DND-41 (cell line): ENCODE measurements around the gene CLCA4.

Experiments used
- ATAC-seq: fragments of 200-7000 bp; cut with Tn5 transposase; 3 replicates; pipeline ENCODE4 v1.9.1; 2021; ENCODE audit warnings: low read depth; ENCODE audit not compliant: insufficient read depth
- DNase-seq: peaks from one replicate; pipeline ENCODE4 v3.0.0-alpha.2; 2020
- H2AFZ ChIP-seq: 2 replicates; pipeline ENCODE4 v1.6.0; 2012; ENCODE audit warnings: low read depth, low read length
- H3K27ac ChIP-seq: 2 replicates; pipeline ENCODE4 v1.5.1; 2012; ENCODE audit warnings: low read length, inconsistent platforms
- H3K27me3 ChIP-seq: fragments of 200-600 bp; sonication (generic); 2 replicates; pipeline ENCODE4 v1.6.0; 2012; ENCODE audit warnings: low read length, mild to moderate bottlenecking, inconsistent platforms; ENCODE audit not compliant: insufficient read depth, poor library complexity
- H3K36me3 ChIP-seq: 2 replicates; pipeline ENCODE4 v1.5.1; 2012; ENCODE audit warnings: low read length, inconsistent platforms; ENCODE audit not compliant: insufficient read depth
- H3K4me1 ChIP-seq: 2 replicates; pipeline ENCODE4 v1.5.1; 2012; ENCODE audit warnings: mild to moderate bottlenecking, low read length; ENCODE audit not compliant: insufficient read depth
- H3K4me2 ChIP-seq: 2 replicates; pipeline ENCODE4 v1.6.0; 2012; ENCODE audit warnings: mild to moderate bottlenecking, moderate library complexity, low read length, inconsistent platforms; ENCODE audit not compliant: insufficient read depth
- H3K4me3 ChIP-seq, 2 experiments: fragments of 200-600 bp in 1 of 2; shearing (Covaris generic) in 1 of 2; 2 replicates each; pipeline ENCODE4 v1.5.1; 2012 to 2016; ENCODE audit warnings: inconsistent platforms in 2 of 2, low read length in 2 of 2, mild to moderate bottlenecking in 2 of 2, low read depth in 1 of 2, moderate library complexity in 1 of 2
- H3K79me2 ChIP-seq: 2 replicates; pipeline ENCODE4 v1.6.0; 2012; ENCODE audit warnings: low read length, inconsistent platforms; ENCODE audit not compliant: insufficient read depth
- H3K9ac ChIP-seq: 2 replicates; pipeline ENCODE4 v1.6.0; 2012; ENCODE audit warnings: low read depth, mild to moderate bottlenecking, inconsistent platforms, low read length, moderate library complexity
- H3K9me3 ChIP-seq: 2 replicates; pipeline ENCODE4 v1.5.1; 2012; ENCODE audit warnings: low read length, moderate library complexity, mild to moderate bottlenecking, inconsistent platforms; ENCODE audit not compliant: insufficient read depth, severe bottlenecking
- H4K20me1 ChIP-seq: 2 replicates; pipeline ENCODE4 v1.6.0; 2012; ENCODE audit warnings: low read length; ENCODE audit not compliant: insufficient read depth
- CTCF ChIP-seq: IDR thresholded peaks from 2 replicates; pipeline ENCODE4 v1.5.1; 2012; ENCODE audit warnings: borderline replicate concordance, low read length, moderate library complexity, mild to moderate bottlenecking; ENCODE audit not compliant: poor library complexity, severe bottlenecking; ENCODE audit errors: extremely low read depth
- EZH2 ChIP-seq: IDR thresholded peaks from 3 replicates; pipeline ENCODE4 v1.6.1; 2012; ENCODE audit warnings: borderline replicate concordance, low read depth, mild to moderate bottlenecking, moderate library complexity, low read length, inconsistent platforms; ENCODE audit not compliant: severe bottlenecking

The CLCA4 gene

GRCh38 chr1:86521522-86521891, 25.4 kb upstream of the CLCA4 start:
- Histone ChIP-seq H3K9me3 (no peaks in the 10 kb centered on the region), H3K36me3 (no peaks in the 10 kb centered on the region), H4K20me1 (no peaks in the 10 kb centered on the region), H3K4me3 (no peak overlapping the region), H3K4me2 (no peak overlapping the region), H3K27ac (no peak overlapping the region), H3K27me3 (no peaks in the 10 kb centered on the region), H3K9ac (no peak overlapping the region), H3K4me1 (no peaks in the 10 kb centered on the region), H2AFZ (no peak overlapping the region), H3K79me2 (no peaks in the 10 kb centered on the region)
- ATAC-seq (no peak), DNase-seq (no peak)
- TF ChIP-seq CTCF (no peak), EZH2 (no peak)

- no peak for DNase-seq
- no peak overlapping the region for H3K4me3 ChIP-seq
- TF ChIP-seq CTCF (no peak), EZH2 (no peak)
- H3K27me3 ChIP-seq, result no peaks in the 10 kb centered on the region
- no peaks in the 10 kb centered on the region for H3K79me2 ChIP-seq
- H3K36me3 ChIP-seq, result no peaks in the 10 kb centered on the region
- H2AFZ ChIP-seq, result no peak overlapping the region
- H4K20me1 ChIP-seq, result no peaks in the 10 kb centered on the region
- no peak overlapping the region for H3K9ac ChIP-seq
- no peaks in the 10 kb centered on the region for H3K9me3 ChIP-seq
- no peak overlapping the region for H3K27ac ChIP-seq
- H3K4me1 ChIP-seq, result no peaks in the 10 kb centered on the region
- no peak overlapping the region for H3K4me2 ChIP-seq
- no peak for ATAC-seq
Measured at GRCh38 chr1:86522240-86522639, 24.6 kb upstream of the CLCA4 start.

- H4K20me1 ChIP-seq, result no peaks in the 10 kb centered on the region
- no peaks in the 10 kb centered on the region for H3K36me3 ChIP-seq
- H3K4me3 ChIP-seq, result no peak overlapping the region
- H3K4me1 ChIP-seq, result no peaks in the 10 kb centered on the region
- ATAC-seq (no peak; the same call in 2 of the 3 replicates), DNase-seq (no peak)
- H3K79me2 ChIP-seq, result no peaks in the 10 kb centered on the region
- no peaks in the 10 kb centered on the region for H3K9me3 ChIP-seq
- H3K9ac ChIP-seq, result no peak overlapping the region
- no peak overlapping the region for H2AFZ ChIP-seq
- no peak for TF ChIP-seq CTCF
- no peak for TF ChIP-seq EZH2
- H3K27ac ChIP-seq, result no peak overlapping the region
- H3K4me2 ChIP-seq, result no peak overlapping the region
- no peaks in the 10 kb centered on the region for H3K27me3 ChIP-seq
Measured at GRCh38 chr1:86523670-86524354, 23.1 kb upstream of the CLCA4 start.

GRCh38 chr1:86527306-86527705, 19.6 kb upstream of the CLCA4 start:
- Histone ChIP-seq H3K4me2 (no peak overlapping the region), H3K9me3 (no peaks in the 10 kb centered on the region), H2AFZ (no peak overlapping the region), H3K9ac (no peak overlapping the region), H3K27ac (no peak overlapping the region), H3K79me2 (no peaks in the 10 kb centered on the region), H4K20me1 (no peaks in the 10 kb centered on the region), H3K4me3 (no peak overlapping the region), H3K27me3 (no peaks in the 10 kb centered on the region), H3K36me3 (no peaks in the 10 kb centered on the region), H3K4me1 (no peaks in the 10 kb centered on the region)
- DNase-seq (no peak), ATAC-seq (no peak)
- no peak for TF ChIP-seq CTCF
- no peak for TF ChIP-seq EZH2
